Thyroid gland (tissue), 4 donors: ENCODE results near the gene PGLYRP1. TPM values are rescaled to one million over a fixed set of nuclear protein-coding genes. Genes with fewer than 3 reads are reported as not detected.

Experiments used
- DNase-seq, 2 donors: peaks; one replicate each; pipeline ENCODE4 v3.0.0-alpha.2; 2019
- H3K27ac ChIP-seq, 3 donors: fragments of 200-600 bp; sonication (generic); 1 replicate in 2 of 3; 2 replicates in 1 of 3; pipeline ENCODE4 v1.5.1; 2016 to 2019; ENCODE audit warnings: mild to moderate bottlenecking in 1 of 3, moderate library complexity in 1 of 3
- H3K27me3 ChIP-seq: fragments of 200-600 bp; sonication (generic); one replicate; pipeline ENCODE4 v1.5.1; 2019
- H3K36me3 ChIP-seq, 2 donors: fragments of 200-600 bp; sonication (generic); one replicate each; pipeline ENCODE4 v1.5.1; 2016 to 2019
- H3K4me1 ChIP-seq, 2 donors: fragments of 200-600 bp; sonication (generic); one replicate each; pipeline ENCODE4 v1.5.1; 2017 to 2019
- H3K4me3 ChIP-seq, 3 donors: fragments of 200-600 bp; sonication (generic); replicated peaks in 1 of 3; 1 replicate in 2 of 3; 2 replicates in 1 of 3; pipeline ENCODE4 v1.5.1; 2016; ENCODE audit warnings: mild to moderate bottlenecking in 1 of 3
- H3K9me3 ChIP-seq: fragments of 200-600 bp; sonication (generic); one replicate; pipeline ENCODE4 v1.5.1; 2017
- POLR2A ChIP-seq, 2 donors: fragments of 450-650 bp; IDR thresholded peaks; one replicate each; pipeline ENCODE4 v1.6.1; 2017; ENCODE audit warnings: antibody characterized with exemption in 2 of 2, mild to moderate bottlenecking in 2 of 2, moderate library complexity in 1 of 2
- WGBS, 2 donors: methylation state at CpG; one replicate each; pipeline ENCODE4 v1.1.5; 2017; 5-methylcytosine and 5-hydroxymethylcytosine counted together
- intact Hi-C: fragments of 100-400 bp; cut with DNase I; formaldehyde crosslinking; loops from one replicate; pipeline ENCODE4 v1.15.1; 2023
- total RNA-seq, 4 donors: library from RNA; depleted of rRNA; stranded (reverse); fragments of >200 nt; gene quantifications; one replicate each; pipeline ENCODE4 v1.2.3, GENCODE V29; 2016
- TF ChIP-seq, protein P1 (sequence below), 6 experiments: fragments of 200-600 bp in 3 of 6; fragments of 450-650 bp in 3 of 6; sonication (generic) in 3 of 6; IDR thresholded peaks; one replicate each; pipeline ENCODE4 v1.5.1; 2016 to 2019; ENCODE audit warnings: antibody characterized with exemption in 6 of 6, mild to moderate bottlenecking in 2 of 6, inconsistent platforms in 1 of 6, moderate library complexity in 1 of 6

Gene PGLYRP1
- total RNA-seq, 4 donors from 2014 or later: 2.0 TPM; not detected in 3

DNA sequence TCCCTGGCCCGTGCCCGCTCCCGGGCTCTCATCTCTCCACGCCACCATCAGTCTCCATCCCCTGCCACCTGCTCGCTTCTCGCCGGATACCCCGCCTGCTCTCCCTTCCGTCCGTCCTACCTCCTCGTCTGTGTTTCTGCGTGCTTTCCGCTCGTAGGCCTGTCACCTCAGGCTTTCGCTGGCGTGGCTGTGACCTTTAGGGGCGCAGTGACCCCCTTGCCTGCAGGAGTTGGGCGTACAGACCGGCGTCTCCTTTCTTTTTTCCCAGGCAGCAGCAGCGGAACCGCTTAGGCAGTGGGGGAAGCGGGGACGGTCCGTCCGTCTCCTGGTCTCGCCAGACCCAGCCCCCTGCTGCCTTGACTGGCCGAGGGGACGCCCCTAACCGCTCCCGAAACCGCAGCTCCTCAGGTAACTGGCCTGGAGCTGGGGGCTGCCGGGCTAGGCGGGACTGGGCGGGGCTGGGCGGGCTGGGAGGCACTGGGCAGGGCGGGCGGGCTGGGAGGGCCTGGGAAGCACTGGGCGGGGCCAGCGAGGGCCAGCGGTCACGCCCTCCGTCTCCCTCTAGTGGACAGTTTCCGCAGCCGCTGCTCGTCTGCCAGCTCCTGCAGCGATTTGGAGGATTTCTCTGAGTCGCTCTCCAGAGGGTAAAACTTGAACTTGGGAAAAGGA, 6.3 kb downstream of the PGLYRP1 start:
- DNase-seq: peak; percentile 74 to 78
- no peaks in the 10 kb centered on the region for H3K9me3 ChIP-seq
- 1 to 2% methylated on average over 18 to 34 of the region's 48 CpGs for WGBS, 2 donors
- no peak overlapping the region for H3K27ac ChIP-seq
- intact Hi-C loops: loop anchor here (10.0 kb wide), 1 partner anchor 122 kb away; no protein-coding TSS in a partner anchor
- H3K36me3 ChIP-seq: no peaks in the 10 kb centered on the region
- no peaks in the 10 kb centered on the region for H3K27me3 ChIP-seq
- H3K4me1 ChIP-seq: peaks cover 3 to 21% of the 10 kb centered on the region in 2 donors
- TF ChIP-seq POLR2A (IDR thresholded peaks at IDR 0.05): peak in 1 of 2 donors; percentile 29
- TF ChIP-seq, protein P1, sequence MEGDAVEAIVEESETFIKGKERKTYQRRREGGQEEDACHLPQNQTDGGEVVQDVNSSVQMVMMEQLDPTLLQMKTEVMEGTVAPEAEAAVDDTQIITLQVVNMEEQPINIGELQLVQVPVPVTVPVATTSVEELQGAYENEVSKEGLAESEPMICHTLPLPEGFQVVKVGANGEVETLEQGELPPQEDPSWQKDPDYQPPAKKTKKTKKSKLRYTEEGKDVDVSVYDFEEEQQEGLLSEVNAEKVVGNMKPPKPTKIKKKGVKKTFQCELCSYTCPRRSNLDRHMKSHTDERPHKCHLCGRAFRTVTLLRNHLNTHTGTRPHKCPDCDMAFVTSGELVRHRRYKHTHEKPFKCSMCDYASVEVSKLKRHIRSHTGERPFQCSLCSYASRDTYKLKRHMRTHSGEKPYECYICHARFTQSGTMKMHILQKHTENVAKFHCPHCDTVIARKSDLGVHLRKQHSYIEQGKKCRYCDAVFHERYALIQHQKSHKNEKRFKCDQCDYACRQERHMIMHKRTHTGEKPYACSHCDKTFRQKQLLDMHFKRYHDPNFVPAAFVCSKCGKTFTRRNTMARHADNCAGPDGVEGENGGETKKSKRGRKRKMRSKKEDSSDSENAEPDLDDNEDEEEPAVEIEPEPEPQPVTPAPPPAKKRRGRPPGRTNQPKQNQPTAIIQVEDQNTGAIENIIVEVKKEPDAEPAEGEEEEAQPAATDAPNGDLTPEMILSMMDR (IDR thresholded peaks at IDR 0.05): peak; percentile 46 to 96 (median 64)
- peak overlapping the region; percentile 19 to 56 (median 33) for H3K4me3 ChIP-seq

DNA sequence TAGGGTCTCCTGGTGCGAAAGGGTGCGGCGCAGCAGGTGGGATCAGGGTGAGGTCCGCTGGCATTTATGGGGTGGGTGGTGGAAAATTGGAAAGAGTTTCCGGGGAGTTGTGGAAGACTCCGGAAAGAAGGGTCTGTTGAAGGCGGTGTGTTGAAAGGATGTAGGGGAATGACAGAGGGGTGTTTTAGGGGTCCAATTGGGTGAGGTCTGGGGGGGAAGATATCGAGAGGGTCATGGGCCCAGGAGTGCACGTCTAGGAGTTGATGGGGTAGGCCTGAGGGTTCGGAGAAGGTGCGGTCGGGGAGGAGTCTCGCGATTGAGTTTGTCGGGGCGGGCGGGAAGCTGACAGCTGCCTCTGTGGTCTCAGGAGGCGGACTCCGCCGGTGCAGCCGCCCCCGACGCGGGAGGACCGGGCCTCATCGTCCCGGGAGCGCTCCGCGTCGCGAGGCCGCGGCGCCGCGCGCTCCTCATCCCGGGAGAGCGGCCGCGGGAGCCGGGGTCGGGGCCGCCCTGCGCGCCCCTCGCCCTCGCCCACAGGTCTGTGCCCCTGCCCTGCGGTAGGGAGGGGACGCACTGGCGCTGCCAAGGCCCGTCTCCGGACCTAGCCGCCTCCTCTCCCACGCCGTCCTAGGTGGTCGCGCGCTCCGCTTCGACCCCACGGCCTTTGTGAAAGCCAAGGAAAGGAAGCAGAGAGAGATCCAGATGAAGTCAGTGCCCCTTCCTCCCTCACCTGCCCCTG, 7.0 kb downstream of the PGLYRP1 start:
- peaks cover 3 to 21% of the 10 kb centered on the region in 2 donors for H3K4me1 ChIP-seq
- peak in 1 of 2 donors; percentile 13 for DNase-seq
- no peaks in the 10 kb centered on the region for H3K9me3 ChIP-seq
- no peaks in the 10 kb centered on the region for H3K27me3 ChIP-seq
- no peak overlapping the region for H3K27ac ChIP-seq
- TF ChIP-seq, protein P1 (IDR thresholded peaks at IDR 0.05): no peak
- TF ChIP-seq POLR2A (IDR thresholded peaks at IDR 0.05): no peak
- no peaks in the 10 kb centered on the region for H3K36me3 ChIP-seq
- 7 to 11% methylated on average over 28 to 41 of the region's 63 CpGs for WGBS, 2 donors
- intact Hi-C loops: loop anchor here (10.0 kb wide), 1 partner anchor 121 kb away; no protein-coding TSS in a partner anchor
- H3K4me3 ChIP-seq: peak overlapping the region; percentile 19 to 56 (median 33)

DNA sequence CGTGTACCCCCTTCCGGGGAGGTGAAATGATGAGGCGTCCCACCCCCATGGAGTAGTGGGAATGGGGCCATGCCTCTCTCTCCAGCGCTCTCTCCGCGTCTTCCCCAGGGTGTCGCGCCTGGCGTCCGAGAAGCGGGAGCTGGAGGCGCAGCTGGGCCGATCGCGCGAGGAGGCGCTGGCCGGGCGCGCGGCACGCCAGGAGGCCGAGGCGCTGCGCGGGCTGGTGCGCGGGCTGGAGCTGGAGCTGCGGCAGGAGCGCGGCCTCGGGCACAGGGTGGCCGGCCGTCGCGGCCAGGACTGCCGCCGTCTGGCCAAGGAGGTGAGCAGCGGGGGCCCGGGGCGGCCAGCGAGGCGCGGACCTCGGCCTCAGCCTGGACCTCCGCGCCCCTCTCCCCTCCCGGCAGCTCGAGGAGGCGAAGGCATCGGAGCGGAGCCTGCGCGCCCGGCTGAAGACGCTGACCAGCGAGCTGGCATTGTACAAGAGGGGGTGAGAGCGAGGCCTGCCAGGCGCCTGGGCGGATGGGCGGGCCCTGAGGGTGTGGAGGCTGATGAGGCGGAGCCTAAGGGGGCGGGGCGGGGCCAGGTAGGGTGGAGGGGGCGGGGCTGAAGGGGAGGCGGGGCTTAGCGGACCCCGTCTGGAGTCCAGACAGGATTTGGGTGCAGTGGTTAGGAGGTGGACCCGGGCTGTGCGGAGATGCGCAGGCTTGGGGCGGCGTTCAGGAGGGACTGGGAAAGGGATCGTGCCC, 7.7 kb downstream of the PGLYRP1 start:
- no peaks in the 10 kb centered on the region for H3K36me3 ChIP-seq
- WGBS, 2 donors: 14 to 20% methylated on average over 9 to 21 of the region's 74 CpGs
- H3K27ac ChIP-seq: no peak overlapping the region
- peak; percentile 91 to 93 for DNase-seq
- H3K27me3 ChIP-seq: no peaks in the 10 kb centered on the region
- intact Hi-C loops: loop anchor here (10.0 kb wide), 1 partner anchor 120 kb away; no protein-coding TSS in a partner anchor
- H3K9me3 ChIP-seq: no peaks in the 10 kb centered on the region
- peak in 1 of 2 donors; percentile 83 for TF ChIP-seq POLR2A (IDR thresholded peaks at IDR 0.05)
- TF ChIP-seq, protein P1 (IDR thresholded peaks at IDR 0.05): peak in 1 of 6 experiments; percentile 16
- H3K4me3 ChIP-seq: peak overlapping the region in 1 of 3 donors; percentile 56
- peaks cover 3 to 21% of the 10 kb centered on the region in 2 donors for H3K4me1 ChIP-seq

DNA sequence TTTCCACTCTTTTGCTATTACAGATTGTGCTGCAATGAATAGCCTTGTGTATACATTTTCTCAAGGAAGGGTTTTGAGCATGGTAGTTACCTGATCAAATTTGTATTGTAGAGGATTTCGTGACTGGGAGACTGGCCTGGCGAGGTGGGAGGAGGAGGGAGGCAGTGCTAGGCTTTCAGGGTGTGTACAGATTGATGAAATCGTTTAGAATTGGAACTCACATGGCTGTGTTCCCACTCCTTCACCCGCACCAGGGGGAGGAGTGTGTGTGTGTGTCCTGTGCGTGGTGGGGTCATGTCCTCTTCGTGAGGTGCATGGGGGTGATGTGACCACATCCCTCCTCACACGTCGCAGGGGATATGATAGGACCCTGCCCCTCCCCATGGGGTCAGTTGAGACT, 8.3 kb downstream of the PGLYRP1 start:
- H3K4me1 ChIP-seq: peaks cover 3 to 21% of the 10 kb centered on the region in 2 donors
- no peak overlapping the region for H3K27ac ChIP-seq
- no peaks in the 10 kb centered on the region for H3K36me3 ChIP-seq
- WGBS, 2 donors: 45 to 76% methylated on average over 7 to 8 of the region's 8 CpGs
- intact Hi-C loops: loop anchor here (10.0 kb wide), 1 partner anchor 120 kb away; no protein-coding TSS in a partner anchor
- H3K9me3 ChIP-seq: no peaks in the 10 kb centered on the region
- H3K27me3 ChIP-seq: no peaks in the 10 kb centered on the region
- no peak for DNase-seq
- no peak overlapping the region for H3K4me3 ChIP-seq
- TF ChIP-seq, protein P1 (IDR thresholded peaks at IDR 0.05): no peak
- no peak for TF ChIP-seq POLR2A (IDR thresholded peaks at IDR 0.05)
